ENCODE results near the gene SHROOM4.
A peak's percentile ranks its signal among the peaks of the same experiment; 100 is the strongest.

Gene SHROOM4

GRCh38 chrX:50799531-50799961 lies 14.4 kb downstream of the SHROOM4 start:
- Mint-ChIP-seq H3K27me3 (ENCODE audit: low read depth) (no peaks in the 10 kb centered on the region), H3K4me3 (no peak overlapping the region), H3K9me3 (no peaks in the 10 kb centered on the region), H3K27ac (peak overlapping the region; percentile 44 to 91 (median 91)), H3K4me1 (peaks cover 19% of the 10 kb centered on the region), H3K36me3 (ENCODE audit: low read depth) (no peaks in the 10 kb centered on the region)
- TF ChIP-seq CTCF (IDR thresholded peaks at IDR 0.05; ENCODE audit: unreplicated experiment in 3 of 3): no peak

DNA sequence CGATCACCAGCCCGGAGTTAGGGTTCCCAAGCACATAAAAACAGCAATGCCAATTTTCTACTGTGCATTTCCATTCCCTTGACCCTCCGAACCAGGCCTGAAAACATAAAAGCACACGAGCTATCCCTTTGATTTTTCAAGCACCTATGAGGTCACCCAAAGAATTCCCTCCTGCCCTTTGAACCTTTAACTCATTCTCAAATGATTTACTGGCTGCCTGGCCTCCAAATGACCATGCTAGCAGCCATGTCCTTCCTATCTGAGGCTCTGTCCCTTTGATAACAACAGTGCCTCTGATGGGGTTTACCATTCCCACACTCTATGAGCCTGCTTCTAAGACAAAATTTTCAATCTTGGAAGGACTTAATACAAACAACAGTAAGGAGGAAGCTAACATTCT lies 15.2 kb downstream of the SHROOM4 start:
- TF ChIP-seq CTCF (IDR thresholded peaks at IDR 0.05; ENCODE audit: unreplicated experiment in 3 of 3): no peak
- peak overlapping the region; percentile 44 to 91 (median 91) for H3K27ac Mint-ChIP-seq
- H3K4me1 Mint-ChIP-seq: peaks cover 22% of the 10 kb centered on the region
- H3K9me3 Mint-ChIP-seq: no peaks in the 10 kb centered on the region
- no peaks in the 10 kb centered on the region for H3K27me3 Mint-ChIP-seq (ENCODE audit: low read depth)
- no peaks in the 10 kb centered on the region for H3K36me3 Mint-ChIP-seq (ENCODE audit: low read depth)
- no peak overlapping the region for H3K4me3 Mint-ChIP-seq

DNA sequence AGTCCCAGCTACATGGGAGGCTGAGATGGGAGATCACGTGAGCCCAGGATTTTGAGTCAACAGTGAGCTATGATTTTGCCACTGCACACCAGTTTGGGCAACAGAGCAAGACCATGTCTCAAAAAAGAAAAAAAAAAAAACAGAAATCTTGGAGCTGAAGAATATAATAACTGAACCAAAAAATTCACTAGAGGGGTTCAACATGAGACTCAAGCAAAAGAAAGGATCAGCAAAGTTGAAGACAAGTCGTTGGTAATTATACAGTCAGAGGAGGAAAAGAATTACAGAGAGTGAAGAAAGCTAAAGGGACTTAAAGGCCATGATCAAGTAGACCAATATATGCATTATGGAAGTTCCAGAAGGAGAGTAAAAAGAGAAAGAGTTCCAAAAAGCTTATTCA lies 26.9 kb downstream of the SHROOM4 start:
- no peaks in the 10 kb centered on the region for H3K4me1 Mint-ChIP-seq
- H3K27ac Mint-ChIP-seq: no peak overlapping the region
- peaks cover 16% of the 10 kb centered on the region for H3K36me3 Mint-ChIP-seq (ENCODE audit: low read depth)
- peaks cover 28% of the 10 kb centered on the region for H3K9me3 Mint-ChIP-seq
- H3K4me3 Mint-ChIP-seq: no peak overlapping the region
- no peak for TF ChIP-seq CTCF (IDR thresholded peaks at IDR 0.05; ENCODE audit: unreplicated experiment in 3 of 3)
- no peaks in the 10 kb centered on the region for H3K27me3 Mint-ChIP-seq (ENCODE audit: low read depth)

- Mint-ChIP-seq H3K27ac (peak overlapping the region in 1 of 3 experiments; percentile 29), H3K4me1 (peaks cover 4% of the 10 kb centered on the region), H3K9me3 (peaks cover 9% of the 10 kb centered on the region), H3K27me3 (ENCODE audit: low read depth) (no peaks in the 10 kb centered on the region), H3K36me3 (ENCODE audit: low read depth) (peaks cover 7% of the 10 kb centered on the region), H3K4me3 (no peak overlapping the region)
- TF ChIP-seq CTCF (IDR thresholded peaks at IDR 0.05; ENCODE audit: unreplicated experiment in 3 of 3): no peak
These were observed 33.9 kb downstream of the SHROOM4 start for GRCh38 chrX:50780144-50780543.

- TF ChIP-seq CTCF (IDR thresholded peaks at IDR 0.05; ENCODE audit: unreplicated experiment in 3 of 3): no peak
- peaks cover 9% of the 10 kb centered on the region for H3K9me3 Mint-ChIP-seq
- H3K36me3 Mint-ChIP-seq (ENCODE audit: low read depth): peaks cover 7% of the 10 kb centered on the region
- H3K4me1 Mint-ChIP-seq: peaks cover 4% of the 10 kb centered on the region
- H3K27ac Mint-ChIP-seq: peak overlapping the region in 1 of 3 experiments; percentile 35
- no peaks in the 10 kb centered on the region for H3K27me3 Mint-ChIP-seq (ENCODE audit: low read depth)
- H3K4me3 Mint-ChIP-seq: no peak overlapping the region
These were observed 34.3 kb downstream of the SHROOM4 start for GRCh38 chrX:50779694-50780093.

GRCh38 chrX:50778272-50778671 lies 35.7 kb downstream of the SHROOM4 start:
- TF ChIP-seq CTCF (IDR thresholded peaks at IDR 0.05; ENCODE audit: unreplicated experiment in 3 of 3): no peak
- no peak overlapping the region for H3K4me3 Mint-ChIP-seq
- peaks cover 4% of the 10 kb centered on the region for H3K4me1 Mint-ChIP-seq
- H3K27me3 Mint-ChIP-seq (ENCODE audit: low read depth): no peaks in the 10 kb centered on the region
- peaks cover 7% of the 10 kb centered on the region for H3K36me3 Mint-ChIP-seq (ENCODE audit: low read depth)
- H3K27ac Mint-ChIP-seq: no peak overlapping the region
- H3K9me3 Mint-ChIP-seq: peaks cover 8% of the 10 kb centered on the region

Data from nephron (organoid).